KOPT-K1 (cell line): Measurements from ENCODE around the gene NRXN3.

Experiments used
- H3K27ac ChIP-seq: fragments of 200-600 bp; sonication (generic); 2 replicates; pipeline ENCODE4 v1.5.1; 2016; ENCODE audit warnings: antibody characterized with exemption, mild to moderate bottlenecking, low read depth, low read length; ENCODE audit not compliant: poor library complexity, severe bottlenecking
- H3K36me3 ChIP-seq: fragments of 200-600 bp; sonication (generic); 2 replicates; pipeline ENCODE4 v1.5.1; 2017; ENCODE audit warnings: antibody characterized with exemption, mild to moderate bottlenecking, low read length, moderate library complexity; ENCODE audit not compliant: insufficient read depth
- H3K9me3 ChIP-seq: fragments of 200-600 bp; sonication (generic); 2 replicates; pipeline ENCODE4 v1.5.1; 2017; ENCODE audit warnings: antibody characterized with exemption, low read length, mild to moderate bottlenecking; ENCODE audit not compliant: insufficient read depth, poor library complexity, severe bottlenecking

Gene NRXN3

GRCh38 chr14:79820866-79821535 is 1650.8 kb downstream of the NRXN3 start:
- no peak overlapping the region for H3K27ac ChIP-seq
- H3K9me3 ChIP-seq = no peaks in the 10 kb centered on the region
- H3K36me3 ChIP-seq = no peaks in the 10 kb centered on the region

GRCh38 chr14:79822034-79822433 is 1651.9 kb downstream of the NRXN3 start:
- no peak overlapping the region for H3K27ac ChIP-seq
- H3K9me3 ChIP-seq = no peaks in the 10 kb centered on the region

GRCh38 chr14:79825046-79825521 is 1654.9 kb downstream of the NRXN3 start:
- Histone ChIP-seq H3K27ac (no peak overlapping the region), H3K9me3 (no peaks in the 10 kb centered on the region), H3K36me3 (no peaks in the 10 kb centered on the region)

More at GRCh38 chr14:79822034-79822433, 1651.9 kb downstream of the NRXN3 start:
- H3K36me3 ChIP-seq = no peaks in the 10 kb centered on the region

GRCh38 chr14:79826362-79826761 is 1656.2 kb downstream of the NRXN3 start:
- Histone ChIP-seq H3K36me3 (no peaks in the 10 kb centered on the region), H3K27ac (no peak overlapping the region), H3K9me3 (no peaks in the 10 kb centered on the region)

DNA sequence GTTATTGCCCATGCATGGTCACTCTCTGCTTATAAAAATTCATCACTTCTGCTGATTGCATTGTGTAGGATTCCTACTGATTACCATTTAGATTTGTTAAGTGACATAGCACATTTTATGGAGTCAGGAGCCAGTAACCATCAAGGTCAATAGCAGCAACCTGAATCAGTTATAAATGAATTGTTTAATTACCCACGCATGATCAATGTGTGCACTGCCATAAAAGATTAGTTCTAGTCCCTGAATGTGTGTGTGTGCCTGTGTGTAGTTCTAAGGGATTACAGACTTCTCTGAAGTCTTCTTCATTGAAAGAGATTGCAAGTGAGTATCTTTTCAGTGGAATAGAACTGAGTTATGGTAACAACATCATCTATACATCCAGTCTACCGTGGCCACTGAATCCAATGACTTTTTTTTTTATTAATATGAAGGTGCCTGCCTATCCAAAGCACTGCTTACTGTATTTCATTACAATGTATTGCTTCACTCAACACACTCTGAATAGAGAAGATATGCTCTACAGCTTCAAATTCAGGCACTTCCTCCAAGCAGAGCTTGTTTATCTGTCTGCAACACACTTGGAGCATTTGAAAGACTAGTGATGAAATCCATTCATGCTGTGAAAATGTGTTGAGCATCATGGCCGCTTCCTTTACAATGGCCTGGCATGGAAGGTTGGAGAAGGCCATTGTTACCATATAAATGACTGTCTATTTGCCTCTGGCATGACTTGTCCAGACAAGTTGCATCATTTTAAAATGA is 1659.4 kb downstream of the NRXN3 start:
- Histone ChIP-seq H3K9me3 (no peaks in the 10 kb centered on the region), H3K36me3 (no peaks in the 10 kb centered on the region), H3K27ac (no peak overlapping the region)

- H3K27ac ChIP-seq = no peak overlapping the region
- H3K9me3 ChIP-seq = no peaks in the 10 kb centered on the region
- no peaks in the 10 kb centered on the region for H3K36me3 ChIP-seq
Observed at GRCh38 chr14:79831195-79831892, 1661.2 kb downstream of the NRXN3 start.

DNA sequence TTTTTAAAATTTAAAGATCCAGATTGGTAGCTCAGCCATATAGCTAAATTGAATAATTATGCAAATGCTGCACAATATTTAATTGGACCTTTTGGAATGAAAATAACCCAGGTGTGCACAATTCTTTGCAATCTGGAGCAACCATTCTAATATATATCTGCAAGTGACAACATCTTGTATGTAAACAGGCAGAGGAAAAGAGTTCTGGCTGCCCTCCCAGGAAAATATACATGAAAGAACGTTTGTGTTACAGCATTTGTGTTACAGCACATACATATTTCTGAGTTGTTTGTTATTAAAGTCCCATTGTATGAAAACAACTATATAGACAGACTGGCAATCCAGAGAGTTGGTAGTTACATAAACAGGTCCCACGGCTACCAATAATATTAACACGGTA is 1663.6 kb downstream of the NRXN3 start:
- Histone ChIP-seq H3K36me3 (no peaks in the 10 kb centered on the region), H3K9me3 (no peaks in the 10 kb centered on the region), H3K27ac (no peak overlapping the region)

DNA sequence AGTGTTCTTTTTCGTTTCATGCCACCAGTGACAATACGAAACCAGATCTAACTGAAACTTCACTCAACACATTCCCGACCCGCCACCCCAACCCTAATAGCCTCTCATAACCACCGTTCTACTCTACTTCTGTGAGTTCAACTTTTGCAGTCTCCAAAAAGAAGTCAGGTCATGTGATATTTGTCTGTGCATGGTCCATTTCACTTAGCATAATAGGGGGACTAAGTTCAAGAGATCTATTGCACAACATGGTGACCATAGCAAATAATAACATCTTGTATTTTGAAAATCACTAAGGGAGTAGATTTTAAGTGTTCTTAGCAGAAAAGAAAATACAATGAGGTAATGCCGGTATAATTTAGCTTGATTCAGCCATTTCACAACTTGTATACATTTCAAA is 1664.7 kb downstream of the NRXN3 start:
- Histone ChIP-seq H3K27ac (no peak overlapping the region), H3K36me3 (no peaks in the 10 kb centered on the region), H3K9me3 (no peaks in the 10 kb centered on the region)

- no peaks in the 10 kb centered on the region for H3K9me3 ChIP-seq
- H3K36me3 ChIP-seq = no peaks in the 10 kb centered on the region
- H3K27ac ChIP-seq = no peak overlapping the region
Observed at GRCh38 chr14:79836577-79836976, 1666.4 kb downstream of the NRXN3 start.

GRCh38 chr14:79837699-79838098 is 1667.5 kb downstream of the NRXN3 start:
- no peaks in the 10 kb centered on the region for H3K36me3 ChIP-seq
- no peak overlapping the region for H3K27ac ChIP-seq
- no peaks in the 10 kb centered on the region for H3K9me3 ChIP-seq

- Histone ChIP-seq H3K36me3 (no peaks in the 10 kb centered on the region), H3K27ac (no peak overlapping the region), H3K9me3 (no peaks in the 10 kb centered on the region)
Observed at GRCh38 chr14:79840103-79840502, 1669.9 kb downstream of the NRXN3 start.

DNA sequence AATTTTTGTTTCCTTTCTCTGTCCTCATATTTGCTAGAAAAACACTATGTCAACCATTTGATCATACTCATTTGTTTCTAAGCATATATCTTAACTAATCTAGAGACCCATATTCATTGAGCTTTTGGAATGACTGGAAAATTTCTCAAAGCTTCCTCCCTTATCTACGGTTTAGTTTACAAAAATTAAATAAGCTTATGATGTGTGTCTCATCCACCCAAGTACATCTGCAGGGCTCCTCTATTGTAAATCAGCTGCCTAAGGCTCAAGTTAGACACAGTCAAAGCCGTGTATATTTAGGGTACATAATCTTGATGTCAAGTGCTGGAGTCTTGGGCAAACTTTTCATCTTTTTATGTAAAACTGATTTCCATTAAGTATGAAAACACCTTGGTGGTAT is 1670.7 kb downstream of the NRXN3 start:
- no peaks in the 10 kb centered on the region for H3K9me3 ChIP-seq
- H3K27ac ChIP-seq = no peak overlapping the region
- H3K36me3 ChIP-seq = no peaks in the 10 kb centered on the region

- Histone ChIP-seq H3K36me3 (no peaks in the 10 kb centered on the region), H3K27ac (no peak overlapping the region), H3K9me3 (no peaks in the 10 kb centered on the region)
Observed at GRCh38 chr14:79841433-79841832, 1671.3 kb downstream of the NRXN3 start.

GRCh38 chr14:79842270-79842669 is 1672.1 kb downstream of the NRXN3 start:
- H3K27ac ChIP-seq = no peak overlapping the region
- no peaks in the 10 kb centered on the region for H3K36me3 ChIP-seq
- H3K9me3 ChIP-seq = no peaks in the 10 kb centered on the region

GRCh38 chr14:79852950-79853744 is 1683.0 kb downstream of the NRXN3 start:
- H3K36me3 ChIP-seq = no peaks in the 10 kb centered on the region
- no peak overlapping the region for H3K27ac ChIP-seq
- no peaks in the 10 kb centered on the region for H3K9me3 ChIP-seq
